MM.1S (cell line): ENCODE measurements around the gene S100A16.

Source experiments
- DNase-seq: peaks from one replicate; pipeline ENCODE4 v3.0.0-alpha.2; 2015
- H2AFZ ChIP-seq: fragments of 300-600 bp; sonication (generic); 2 replicates; pipeline ENCODE4 v1.6.0; 2016; ENCODE audit warnings: antibody characterized with exemption, low read length
- H3F3A ChIP-seq: fragments of 300-600 bp; sonication (generic); 2 replicates; pipeline ENCODE4 v1.6.1; 2016; ENCODE audit warnings: mild to moderate bottlenecking, antibody characterized with exemption, low read length, moderate library complexity, mixed read lengths; ENCODE audit not compliant: insufficient read depth
- H3K27ac ChIP-seq: fragments of 300-600 bp; sonication (generic); 2 replicates; pipeline ENCODE4 v1.5.1; 2016; ENCODE audit warnings: mild to moderate bottlenecking, low read length
- H3K27me3 ChIP-seq: fragments of 300-600 bp; sonication (generic); replicated peaks from 2 replicates; pipeline ENCODE4 v1.6.0; 2016; ENCODE audit warnings: low read length; ENCODE audit not compliant: insufficient read depth
- H3K36me3 ChIP-seq: fragments of 300-600 bp; sonication (generic); replicated peaks from 2 replicates; pipeline ENCODE4 v1.6.1; 2016; ENCODE audit warnings: mild to moderate bottlenecking, low read length, mixed read lengths; ENCODE audit not compliant: insufficient read depth
- H3K4me1 ChIP-seq: fragments of 300-600 bp; sonication (generic); 2 replicates; pipeline ENCODE4 v1.6.1; 2016; ENCODE audit warnings: low read length, mixed read lengths
- H3K4me2 ChIP-seq: fragments of 300-600 bp; sonication (generic); 2 replicates; pipeline ENCODE4 v1.6.0; 2016; ENCODE audit warnings: low read depth, low read length
- H3K4me3 ChIP-seq: fragments of 300-600 bp; sonication (generic); 2 replicates; pipeline ENCODE4 v1.5.1; 2016; ENCODE audit warnings: low read length, mixed read lengths
- H3K79me2 ChIP-seq: fragments of 300-600 bp; sonication (generic); 2 replicates; pipeline ENCODE4 v1.6.1; 2016; ENCODE audit warnings: mixed run types, low read length, mixed read lengths
- H3K9ac ChIP-seq: fragments of 300-600 bp; sonication (generic); 2 replicates; pipeline ENCODE4 v1.6.1; 2016; ENCODE audit warnings: low read length, mixed read lengths
- H3K9me2 ChIP-seq: fragments of 300-600 bp; sonication (generic); replicated peaks from 2 replicates; pipeline ENCODE4 v1.6.1; 2016; ENCODE audit warnings: mild to moderate bottlenecking, low read length, mixed read lengths; ENCODE audit not compliant: insufficient read depth
- H3K9me3 ChIP-seq: fragments of 300-600 bp; sonication (generic); replicated peaks from 2 replicates; pipeline ENCODE4 v1.6.1; 2016; ENCODE audit warnings: mild to moderate bottlenecking, low read length, mixed read lengths; ENCODE audit not compliant: insufficient read depth
- H4K20me1 ChIP-seq: fragments of 300-600 bp; sonication (generic); 2 replicates; pipeline ENCODE4 v1.6.1; 2016; ENCODE audit warnings: mild to moderate bottlenecking, low read length, moderate library complexity, mixed read lengths; ENCODE audit not compliant: insufficient read depth
- CTCF ChIP-seq: fragments of 300-600 bp; sonication (generic); IDR thresholded peaks from 2 replicates; pipeline ENCODE4 v1.5.1; 2016; ENCODE audit warnings: antibody characterized with exemption, low read length, mixed read lengths
- EZH2 ChIP-seq: fragments of 300-600 bp; sonication (generic); optimal IDR thresholded peaks from 2 replicates; pipeline ENCODE3; 2017; ENCODE audit warnings: low read depth, mild to moderate bottlenecking, antibody characterized with exemption, low read length, mixed read lengths
- EZH2phosphoT487 ChIP-seq: fragments of 300-600 bp; sonication (generic); IDR thresholded peaks from 2 replicates; pipeline ENCODE4 v1.6.1; 2018; ENCODE audit warnings: antibody characterized with exemption, low read length

S100A16 gene

GRCh38 chr1:153612111-153612754 lies 704 bp downstream of the S100A16 start:
- no peaks in the 10 kb centered on the region for H3K4me1 ChIP-seq
- H3F3A ChIP-seq = no peaks in the 10 kb centered on the region
- H3K9ac ChIP-seq = no peak overlapping the region
- H3K9me2 ChIP-seq = no peaks in the 10 kb centered on the region
- H3K27me3 ChIP-seq = no peaks in the 10 kb centered on the region
- no peaks in the 10 kb centered on the region for H4K20me1 ChIP-seq
- TF ChIP-seq EZH2phosphoT487 (no peak), CTCF (no peak), EZH2 (no peak)
- no peak overlapping the region for H2AFZ ChIP-seq
- no peak overlapping the region for H3K4me3 ChIP-seq
- H3K9me3 ChIP-seq = no peaks in the 10 kb centered on the region
- H3K27ac ChIP-seq = no peak overlapping the region
- H3K79me2 ChIP-seq = no peaks in the 10 kb centered on the region
- no peak for DNase-seq
- H3K4me2 ChIP-seq = no peak overlapping the region
- H3K36me3 ChIP-seq = no peaks in the 10 kb centered on the region

GRCh38 chr1:153611356-153611755 lies 1.6 kb downstream of the S100A16 start:
- DNase-seq = no peak
- Histone ChIP-seq H3K9me2 (no peaks in the 10 kb centered on the region), H3K27ac (no peak overlapping the region), H2AFZ (no peak overlapping the region), H4K20me1 (no peaks in the 10 kb centered on the region), H3F3A (no peaks in the 10 kb centered on the region), H3K4me1 (no peaks in the 10 kb centered on the region), H3K4me3 (no peak overlapping the region), H3K9me3 (no peaks in the 10 kb centered on the region), H3K27me3 (no peaks in the 10 kb centered on the region), H3K4me2 (no peak overlapping the region), H3K36me3 (no peaks in the 10 kb centered on the region), H3K9ac (no peak overlapping the region), H3K79me2 (no peaks in the 10 kb centered on the region)
- no peak for TF ChIP-seq EZH2
- no peak for TF ChIP-seq EZH2phosphoT487
- TF ChIP-seq CTCF = no peak

DNA sequence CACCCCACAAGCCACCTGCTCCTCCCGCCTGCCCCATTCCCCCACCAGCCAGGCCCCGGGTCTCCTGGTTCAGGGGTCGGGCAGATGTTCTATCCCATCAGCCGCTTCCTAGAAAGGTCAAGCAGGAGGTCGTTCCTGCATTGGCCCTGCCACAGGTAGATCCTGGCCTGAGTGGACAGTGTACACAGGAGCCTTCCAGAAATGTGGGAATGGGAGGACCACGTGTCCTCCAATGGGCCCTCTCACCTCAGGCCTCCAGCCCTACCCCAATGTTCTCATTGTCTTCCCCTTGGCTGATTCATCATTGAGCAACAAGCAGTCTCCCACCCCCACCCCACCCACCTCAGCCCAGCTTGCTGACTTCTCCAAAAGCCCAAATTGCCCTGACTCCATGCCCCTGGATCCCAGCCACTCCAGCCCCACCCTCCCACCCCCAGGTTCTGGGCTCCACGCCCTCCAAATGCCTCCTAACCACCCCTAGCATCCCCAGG lies 2.1 kb downstream of the S100A16 start:
- TF ChIP-seq CTCF (no peak), EZH2 (no peak), EZH2phosphoT487 (no peak)
- Histone ChIP-seq H4K20me1 (no peaks in the 10 kb centered on the region), H3K27ac (no peak overlapping the region), H3K4me1 (no peaks in the 10 kb centered on the region), H3K9ac (no peak overlapping the region), H3K4me3 (no peak overlapping the region), H3K79me2 (no peaks in the 10 kb centered on the region), H3F3A (no peaks in the 10 kb centered on the region), H3K9me2 (no peaks in the 10 kb centered on the region), H3K4me2 (no peak overlapping the region), H3K9me3 (no peaks in the 10 kb centered on the region), H3K27me3 (no peaks in the 10 kb centered on the region), H2AFZ (no peak overlapping the region), H3K36me3 (no peaks in the 10 kb centered on the region)
- DNase-seq = no peak
